ENCODE measurements around the gene HLA-DOA.

GRCh38 chr6:33049323-33050013, 40.1 kb upstream of the HLA-DOA start:
- TF ChIP-seq CTCF (IDR thresholded peaks at IDR 0.05) (no peak), EP300 (IDR thresholded peaks at IDR 0.05) (no peak)
